Right lobe of liver (tissue), 6 donors: Measurements from ENCODE around the gene BANP. TPM values are rescaled to one million over a fixed set of nuclear protein-coding genes. Genes with fewer than 3 reads are reported as not detected.
A peak's percentile ranks its signal among the peaks of the same experiment; 100 is the strongest.

Experiments used
- ATAC-seq, 4 donors: fragments of 200-7000 bp; cut with Tn5 transposase; one replicate each; pipeline ENCODE4 v1.9.1; 2020; ENCODE audit warnings: mild to moderate bottlenecking in 4 of 4, moderate library complexity in 4 of 4
- DNase-seq, 3 donors: peaks; one replicate each; pipeline ENCODE4 v3.0.0-alpha.2; 2020
- H3K27ac ChIP-seq, 3 donors: fragments of 200-600 bp; one replicate each; pipeline ENCODE4 v1.8.0; 2022
- H3K27me3 ChIP-seq, 2 donors: fragments of 200-600 bp; one replicate each; pipeline ENCODE4 v1.8.0; 2022
- H3K36me3 ChIP-seq, 4 donors: fragments of 200-600 bp; sonication (generic) in 1 of 4; one replicate each; pipeline versions ENCODE4 v1.5.1 to v1.8.0; 2017 to 2022; ENCODE audit warnings: control low read depth in 1 of 4
- H3K4me1 ChIP-seq, 4 donors: fragments of 200-600 bp; sonication (generic) in 1 of 4; one replicate each; pipeline versions ENCODE4 v1.5.1 to v1.8.0; 2017 to 2022; ENCODE audit warnings: control low read depth in 1 of 4
- H3K4me3 ChIP-seq, 3 donors: fragments of 200-600 bp; one replicate each; pipeline ENCODE4 v1.8.0; 2022
- H3K9me3 ChIP-seq, 4 donors: fragments of 200-600 bp; sonication (generic) in 1 of 4; one replicate each; pipeline versions ENCODE4 v1.5.1 to v1.8.0; 2017 to 2022; ENCODE audit warnings: control low read depth in 1 of 4
- POLR2A ChIP-seq: fragments of 450-650 bp; IDR thresholded peaks from one replicate; pipeline ENCODE4 v1.6.1; 2017; ENCODE audit warnings: antibody characterized with exemption, mild to moderate bottlenecking
- WGBS: methylation state at CpG from one replicate; pipeline ENCODE4 v1.1.6; 2018; ENCODE audit warnings: low coverage, low lambda C conversion rate; ENCODE audit not compliant: insufficient coverage; ENCODE audit errors: missing lambda C conversion rate; 5-methylcytosine and 5-hydroxymethylcytosine counted together
- intact Hi-C, 2 donors: fragments of 100-400 bp; cut with DNase I; formaldehyde crosslinking; loops; one replicate each; pipeline versions ENCODE4 v1.11.2 to v1.14.1; 2022
- total RNA-seq, 6 experiments: library from RNA; depleted of rRNA in 2 of 6; stranded (reverse); fragments of >200 nt in 2 of 6; fragmentation: NEBNext Ultra II Directional in 3 of 6; extraction: Animal tissue kit (Norgen Biotek cat#: 25700) in 3 of 6; gene quantifications; one replicate each; pipeline versions ENCODE4 v1.1.0 to v1.2.4, GENCODE V29; 2016 to 2023
- TF ChIP-seq, protein P1 (sequence below), 4 donors: fragments of 200-600 bp in 3 of 4; fragments of 450-650 bp in 1 of 4; IDR thresholded peaks; one replicate each; pipeline versions ENCODE4 v1.5.1 to v1.8.0; 2016 to 2022; ENCODE audit warnings: antibody characterized with exemption in 4 of 4, mild to moderate bottlenecking in 2 of 4
- donor health status: DM: no; HTN: yes; CAD: no.
- donor health status: DM: no; HTN: no; CAD: no.
- donor health status: DM: no; HTN: no; CAD: no.
- donor health status: DM: no; HTN: yes; CAD: no.
- donor health status: DM: no; HTN: yes; CAD: no.

The BANP gene
- total RNA-seq, 6 experiments from 2014 or later = 11.2 to 20.7 (median 18.8) TPM

DNA sequence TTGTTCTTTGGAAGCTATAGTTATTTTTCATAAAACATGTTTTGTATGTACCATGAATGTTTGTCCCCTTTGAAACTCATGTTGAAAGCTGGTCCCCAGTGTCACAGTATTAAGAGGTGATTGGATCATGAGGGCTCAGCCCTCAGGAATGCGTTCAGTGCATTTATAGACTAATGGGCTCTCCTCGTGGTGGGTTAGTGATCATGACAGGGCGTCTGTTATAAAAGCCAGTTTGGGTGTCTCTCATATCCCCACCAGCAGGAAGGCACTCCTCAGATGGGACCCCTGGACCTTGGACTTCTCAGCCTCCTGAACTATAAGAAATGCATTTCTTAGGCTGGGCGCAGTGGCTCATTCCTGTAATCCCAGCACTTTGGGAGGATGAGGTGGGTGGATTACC, 10.4 kb downstream of the BANP start:
- Histone ChIP-seq H3K36me3 (peaks cover 0 to 6% (median 0%) of the 10 kb centered on the region in 4 donors), H3K27me3 (no peaks in the 10 kb centered on the region), H3K4me1 (peaks cover 0 to 10% (median 5%) of the 10 kb centered on the region in 4 donors), H3K4me3 (no peak overlapping the region), H3K9me3 (no peaks in the 10 kb centered on the region), H3K27ac (no peak overlapping the region)
- no peak for DNase-seq
- WGBS = 89% methylated on average over 3 of the region's 4 CpGs
- TF ChIP-seq POLR2A = no peak
- TF ChIP-seq, protein P1, sequence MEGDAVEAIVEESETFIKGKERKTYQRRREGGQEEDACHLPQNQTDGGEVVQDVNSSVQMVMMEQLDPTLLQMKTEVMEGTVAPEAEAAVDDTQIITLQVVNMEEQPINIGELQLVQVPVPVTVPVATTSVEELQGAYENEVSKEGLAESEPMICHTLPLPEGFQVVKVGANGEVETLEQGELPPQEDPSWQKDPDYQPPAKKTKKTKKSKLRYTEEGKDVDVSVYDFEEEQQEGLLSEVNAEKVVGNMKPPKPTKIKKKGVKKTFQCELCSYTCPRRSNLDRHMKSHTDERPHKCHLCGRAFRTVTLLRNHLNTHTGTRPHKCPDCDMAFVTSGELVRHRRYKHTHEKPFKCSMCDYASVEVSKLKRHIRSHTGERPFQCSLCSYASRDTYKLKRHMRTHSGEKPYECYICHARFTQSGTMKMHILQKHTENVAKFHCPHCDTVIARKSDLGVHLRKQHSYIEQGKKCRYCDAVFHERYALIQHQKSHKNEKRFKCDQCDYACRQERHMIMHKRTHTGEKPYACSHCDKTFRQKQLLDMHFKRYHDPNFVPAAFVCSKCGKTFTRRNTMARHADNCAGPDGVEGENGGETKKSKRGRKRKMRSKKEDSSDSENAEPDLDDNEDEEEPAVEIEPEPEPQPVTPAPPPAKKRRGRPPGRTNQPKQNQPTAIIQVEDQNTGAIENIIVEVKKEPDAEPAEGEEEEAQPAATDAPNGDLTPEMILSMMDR (IDR thresholded peaks at IDR 0.05) = no peak
- intact Hi-C loops = no loop called here
- no peak for ATAC-seq

DNA sequence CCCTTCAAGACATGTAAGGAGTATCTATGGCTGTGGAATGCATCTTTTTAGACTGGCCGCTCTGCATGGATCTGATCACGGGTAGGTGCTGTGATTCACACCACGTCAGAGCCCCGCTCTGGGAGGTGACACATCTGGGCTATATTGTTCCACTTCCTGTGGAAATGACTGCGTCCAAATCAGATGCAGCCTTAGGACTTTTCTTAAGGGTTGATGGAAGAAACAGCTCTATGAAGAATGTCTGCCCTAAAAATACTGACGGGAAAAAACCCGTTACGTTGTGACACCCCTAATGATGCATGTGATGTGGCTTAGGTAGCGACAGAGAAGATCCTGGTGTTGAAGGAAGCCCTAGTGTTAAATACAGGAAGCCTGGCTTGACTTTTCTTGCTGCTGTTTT, 12.2 kb downstream of the BANP start:
- ATAC-seq (peak in 3 of 4 donors; percentile 47 to 72 (median 57)), DNase-seq (no peak)
- no peaks in the 10 kb centered on the region for H3K9me3 ChIP-seq
- intact Hi-C loops = no loop called here
- peak overlapping the region in 2 of 3 donors; percentile 13 to 25 for H3K27ac ChIP-seq
- 64% methylated on average over 9 of the region's 9 CpGs for whole genome bisulfite sequencing
- no peaks in the 10 kb centered on the region for H3K27me3 ChIP-seq
- H3K4me3 ChIP-seq = no peak overlapping the region
- no peaks in the 10 kb centered on the region for H3K36me3 ChIP-seq
- TF ChIP-seq POLR2A = no peak
- TF ChIP-seq, protein P1 (IDR thresholded peaks at IDR 0.05) = no peak
- peaks cover 0 to 16% (median 8%) of the 10 kb centered on the region in 4 donors for H3K4me1 ChIP-seq

DNA sequence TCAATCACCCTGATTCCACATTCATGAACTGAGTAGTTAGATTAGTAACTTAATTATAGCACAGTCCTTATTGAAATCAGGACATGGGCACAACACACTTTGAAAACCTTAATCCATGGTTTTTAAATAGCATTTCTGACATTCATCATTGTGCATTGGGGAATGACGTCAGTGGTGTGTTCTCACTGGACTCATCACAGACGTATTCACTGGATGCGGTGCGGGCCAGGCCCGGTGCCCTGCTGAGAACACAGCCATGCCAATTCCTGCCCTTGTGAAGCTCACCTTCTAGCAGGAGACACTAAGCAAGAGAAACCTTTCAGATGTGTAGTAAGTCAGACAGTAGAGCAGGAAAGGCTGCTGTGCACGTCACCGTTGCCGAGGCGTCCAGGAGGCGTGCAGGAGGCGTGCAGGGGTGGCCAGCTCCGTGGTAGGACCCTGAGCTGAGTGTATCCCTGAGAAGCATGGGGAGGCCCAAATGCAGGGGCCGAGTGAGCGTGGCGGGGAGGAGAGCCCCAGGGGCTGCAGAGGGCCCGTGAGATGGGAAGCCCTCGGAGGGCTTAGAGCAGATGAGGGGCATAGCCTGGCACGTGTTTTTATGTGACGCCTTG, 12.9 kb downstream of the BANP start:
- DNase-seq = no peak
- ATAC-seq = no peak
- Histone ChIP-seq H3K27me3 (no peaks in the 10 kb centered on the region), H3K27ac (peak overlapping the region in 2 of 3 donors; percentile 13 to 15), H3K4me1 (peaks cover 0 to 16% (median 8%) of the 10 kb centered on the region in 4 donors), H3K4me3 (no peak overlapping the region), H3K36me3 (no peaks in the 10 kb centered on the region), H3K9me3 (no peaks in the 10 kb centered on the region)
- intact Hi-C loops = no loop called here
- TF ChIP-seq, protein P1 (IDR thresholded peaks at IDR 0.05) = no peak
- TF ChIP-seq POLR2A = no peak
- 76% methylated on average over 6 of the region's 19 CpGs for WGBS

DNA sequence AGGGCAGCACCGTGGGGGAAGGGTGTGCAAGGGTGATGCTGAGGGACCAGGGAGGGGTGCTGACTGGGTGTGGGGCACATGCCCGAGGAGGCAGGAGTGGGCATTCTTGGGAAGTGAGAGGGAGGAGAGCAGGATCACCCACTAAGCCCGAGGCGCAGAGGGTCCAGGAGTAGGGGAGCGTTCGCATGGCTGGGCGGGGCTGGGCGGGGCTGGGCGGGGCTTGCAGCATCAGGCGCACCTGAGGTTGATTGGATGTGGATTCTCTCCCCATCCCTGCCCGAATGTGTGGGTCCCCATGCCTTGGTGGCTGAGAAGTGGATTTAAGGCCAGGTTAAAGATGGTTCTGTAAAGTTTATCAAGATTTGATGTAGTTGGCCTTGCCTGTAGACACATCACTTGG, 14.2 kb downstream of the BANP start:
- H3K27ac ChIP-seq = no peak overlapping the region
- H3K9me3 ChIP-seq = no peaks in the 10 kb centered on the region
- WGBS = 71% methylated on average over 1 of the region's 11 CpGs
- intact Hi-C loops = no loop called here
- TF ChIP-seq, protein P1 (IDR thresholded peaks at IDR 0.05) = no peak
- no peak for TF ChIP-seq POLR2A
- H3K4me1 ChIP-seq = peaks cover 0 to 16% (median 8%) of the 10 kb centered on the region in 4 donors
- no peaks in the 10 kb centered on the region for H3K36me3 ChIP-seq
- no peak overlapping the region for H3K4me3 ChIP-seq
- no peaks in the 10 kb centered on the region for H3K27me3 ChIP-seq
- DNase-seq (no peak), ATAC-seq (no peak)
